MM.1S (cell line): ENCODE results near the gene INO80B.

Source experiments
- DNase-seq: peaks from one replicate; pipeline ENCODE4 v3.0.0-alpha.2; 2015
- H2AFZ ChIP-seq: fragments of 300-600 bp; sonication (generic); 2 replicates; pipeline ENCODE4 v1.6.0; 2016; ENCODE audit warnings: antibody characterized with exemption, low read length
- H3F3A ChIP-seq: fragments of 300-600 bp; sonication (generic); 2 replicates; pipeline ENCODE4 v1.6.1; 2016; ENCODE audit warnings: mild to moderate bottlenecking, antibody characterized with exemption, low read length, moderate library complexity, mixed read lengths; ENCODE audit not compliant: insufficient read depth
- H3K27ac ChIP-seq: fragments of 300-600 bp; sonication (generic); 2 replicates; pipeline ENCODE4 v1.5.1; 2016; ENCODE audit warnings: mild to moderate bottlenecking, low read length
- H3K27me3 ChIP-seq: fragments of 300-600 bp; sonication (generic); replicated peaks from 2 replicates; pipeline ENCODE4 v1.6.0; 2016; ENCODE audit warnings: low read length; ENCODE audit not compliant: insufficient read depth
- H3K36me3 ChIP-seq: fragments of 300-600 bp; sonication (generic); replicated peaks from 2 replicates; pipeline ENCODE4 v1.6.1; 2016; ENCODE audit warnings: mild to moderate bottlenecking, low read length, mixed read lengths; ENCODE audit not compliant: insufficient read depth
- H3K4me1 ChIP-seq: fragments of 300-600 bp; sonication (generic); 2 replicates; pipeline ENCODE4 v1.6.1; 2016; ENCODE audit warnings: low read length, mixed read lengths
- H3K4me2 ChIP-seq: fragments of 300-600 bp; sonication (generic); 2 replicates; pipeline ENCODE4 v1.6.0; 2016; ENCODE audit warnings: low read depth, low read length
- H3K4me3 ChIP-seq: fragments of 300-600 bp; sonication (generic); 2 replicates; pipeline ENCODE4 v1.5.1; 2016; ENCODE audit warnings: low read length, mixed read lengths
- H3K79me2 ChIP-seq: fragments of 300-600 bp; sonication (generic); 2 replicates; pipeline ENCODE4 v1.6.1; 2016; ENCODE audit warnings: mixed run types, low read length, mixed read lengths
- H3K9ac ChIP-seq: fragments of 300-600 bp; sonication (generic); 2 replicates; pipeline ENCODE4 v1.6.1; 2016; ENCODE audit warnings: low read length, mixed read lengths
- H3K9me2 ChIP-seq: fragments of 300-600 bp; sonication (generic); replicated peaks from 2 replicates; pipeline ENCODE4 v1.6.1; 2016; ENCODE audit warnings: mild to moderate bottlenecking, low read length, mixed read lengths; ENCODE audit not compliant: insufficient read depth
- H3K9me3 ChIP-seq: fragments of 300-600 bp; sonication (generic); replicated peaks from 2 replicates; pipeline ENCODE4 v1.6.1; 2016; ENCODE audit warnings: mild to moderate bottlenecking, low read length, mixed read lengths; ENCODE audit not compliant: insufficient read depth
- H4K20me1 ChIP-seq: fragments of 300-600 bp; sonication (generic); 2 replicates; pipeline ENCODE4 v1.6.1; 2016; ENCODE audit warnings: mild to moderate bottlenecking, low read length, moderate library complexity, mixed read lengths; ENCODE audit not compliant: insufficient read depth
- CTCF ChIP-seq: fragments of 300-600 bp; sonication (generic); IDR thresholded peaks from 2 replicates; pipeline ENCODE4 v1.5.1; 2016; ENCODE audit warnings: antibody characterized with exemption, low read length, mixed read lengths
- EZH2 ChIP-seq: fragments of 300-600 bp; sonication (generic); optimal IDR thresholded peaks from 2 replicates; pipeline ENCODE3; 2017; ENCODE audit warnings: low read depth, mild to moderate bottlenecking, antibody characterized with exemption, low read length, mixed read lengths
- EZH2phosphoT487 ChIP-seq: fragments of 300-600 bp; sonication (generic); IDR thresholded peaks from 2 replicates; pipeline ENCODE4 v1.6.1; 2018; ENCODE audit warnings: antibody characterized with exemption, low read length

The INO80B gene

GRCh38 chr2:74413001-74413698 lies 41.7 kb upstream of the INO80B start:
- Histone ChIP-seq H3K79me2 (no peaks in the 10 kb centered on the region), H3K27ac (no peak overlapping the region), H3K9ac (no peak overlapping the region), H2AFZ (no peak overlapping the region), H3K4me1 (peaks cover 21% of the 10 kb centered on the region), H3K4me3 (no peak overlapping the region), H4K20me1 (no peaks in the 10 kb centered on the region), H3K27me3 (no peaks in the 10 kb centered on the region), H3K9me3 (no peaks in the 10 kb centered on the region), H3K4me2 (no peak overlapping the region), H3K9me2 (no peaks in the 10 kb centered on the region), H3F3A (no peaks in the 10 kb centered on the region), H3K36me3 (no peaks in the 10 kb centered on the region)
- DNase-seq: no peak
- TF ChIP-seq CTCF: no peak
- TF ChIP-seq EZH2: no peak
- TF ChIP-seq EZH2phosphoT487: no peak

- H3K9ac ChIP-seq: no peak overlapping the region
- no peaks in the 10 kb centered on the region for H3K79me2 ChIP-seq
- no peaks in the 10 kb centered on the region for H3K9me2 ChIP-seq
- TF ChIP-seq EZH2 (no peak), CTCF (no peak), EZH2phosphoT487 (no peak)
- H3K9me3 ChIP-seq: no peaks in the 10 kb centered on the region
- H3K27ac ChIP-seq: no peak overlapping the region
- no peaks in the 10 kb centered on the region for H3K27me3 ChIP-seq
- H4K20me1 ChIP-seq: no peaks in the 10 kb centered on the region
- peak overlapping the region; percentile 71; the same call in 1 of the 2 replicates for H3K4me2 ChIP-seq
- DNase-seq: no peak
- peak overlapping the region; percentile 50 for H3K4me3 ChIP-seq
- no peaks in the 10 kb centered on the region for H3F3A ChIP-seq
- H3K4me1 ChIP-seq: peaks cover 21% of the 10 kb centered on the region
- 0 out of 2 replicates have a peak overlapping the region, but pooled peaks have one; percentile 69 for H2AFZ ChIP-seq
- no peaks in the 10 kb centered on the region for H3K36me3 ChIP-seq
These were observed 40.4 kb upstream of the INO80B start for GRCh38 chr2:74414441-74414840.

- Histone ChIP-seq H3K9me2 (no peaks in the 10 kb centered on the region), H3F3A (no peaks in the 10 kb centered on the region), H3K4me3 (peak overlapping the region; percentile 50), H4K20me1 (no peaks in the 10 kb centered on the region), H3K9me3 (no peaks in the 10 kb centered on the region), H3K4me1 (peaks cover 24% of the 10 kb centered on the region), H3K27ac (no peak overlapping the region), H3K79me2 (no peaks in the 10 kb centered on the region), H2AFZ (peak overlapping the region; percentile 69; the same call in 1 of the 2 replicates), H3K36me3 (no peaks in the 10 kb centered on the region), H3K4me2 (peak overlapping the region; percentile 71; the same call in 1 of the 2 replicates), H3K9ac (no peak overlapping the region), H3K27me3 (no peaks in the 10 kb centered on the region)
- DNase-seq: no peak
- TF ChIP-seq EZH2 (no peak), CTCF (no peak), EZH2phosphoT487 (no peak)
These were observed 39.8 kb upstream of the INO80B start for GRCh38 chr2:74414881-74415761.
